ENCODE data around the gene STK32B.
"Not testable (repeated sequence)": the region's sequence is repeated elsewhere in the genome, so short reads cannot be mapped to it uniquely, and the experiment has no call there.

Gene STK32B

GRCh38 chr4:5443976-5444802 lies 392.9 kb downstream of the STK32B start:
- DNase-seq (ENCODE audit: low read depth in 2 of 2) = not testable (repeated sequence)

GRCh38 chr4:5444918-5445517 lies 393.7 kb downstream of the STK32B start:
- DNase-seq (ENCODE audit: low read depth in 2 of 2) = no peak

GRCh38 chr4:5446595-5447226 lies 395.4 kb downstream of the STK32B start:
- no peak for DNase-seq (ENCODE audit: low read depth in 2 of 2)

- no peak for DNase-seq (ENCODE audit: low read depth in 2 of 2)
Observed at GRCh38 chr4:5447755-5448154, 396.5 kb downstream of the STK32B start.

- no peak for DNase-seq (ENCODE audit: low read depth in 2 of 2)
Observed at GRCh38 chr4:5448221-5448620, 396.9 kb downstream of the STK32B start.

- no peak for DNase-seq (ENCODE audit: low read depth in 2 of 2)
Observed at GRCh38 chr4:5451243-5451642, 400.0 kb downstream of the STK32B start.

GRCh38 chr4:5452156-5452555 lies 400.9 kb downstream of the STK32B start:
- DNase-seq (ENCODE audit: low read depth in 2 of 2) = no peak

GRCh38 chr4:5455003-5455585 lies 403.8 kb downstream of the STK32B start:
- DNase-seq (ENCODE audit: low read depth in 2 of 2) = no peak

GRCh38 chr4:5456296-5456845 lies 405.1 kb downstream of the STK32B start:
- DNase-seq (ENCODE audit: low read depth in 2 of 2) = no peak

GRCh38 chr4:5458676-5459075 lies 407.4 kb downstream of the STK32B start:
- DNase-seq (ENCODE audit: low read depth in 2 of 2) = no peak

GRCh38 chr4:5459236-5459635 lies 408.0 kb downstream of the STK32B start:
- DNase-seq (ENCODE audit: low read depth in 2 of 2) = no peak

GRCh38 chr4:5460106-5460801 lies 409.0 kb downstream of the STK32B start:
- DNase-seq (ENCODE audit: low read depth in 2 of 2) = no peak

- no peak for DNase-seq (ENCODE audit: low read depth in 2 of 2)
Observed at GRCh38 chr4:5461477-5461876, 410.2 kb downstream of the STK32B start.

- no peak for DNase-seq (ENCODE audit: low read depth in 2 of 2)
Observed at GRCh38 chr4:5462254-5462835, 411.1 kb downstream of the STK32B start.

GRCh38 chr4:5462896-5463295 lies 411.6 kb downstream of the STK32B start:
- DNase-seq (ENCODE audit: low read depth in 2 of 2) = no peak

GRCh38 chr4:5463361-5463760 lies 412.1 kb downstream of the STK32B start:
- DNase-seq (ENCODE audit: low read depth in 2 of 2) = no peak

GRCh38 chr4:5463936-5464650 lies 412.8 kb downstream of the STK32B start:
- DNase-seq (ENCODE audit: low read depth in 2 of 2) = no peak

- no peak for DNase-seq (ENCODE audit: low read depth in 2 of 2)
Observed at GRCh38 chr4:5465529-5465928, 414.2 kb downstream of the STK32B start.

GRCh38 chr4:5465956-5466355 lies 414.7 kb downstream of the STK32B start:
- DNase-seq (ENCODE audit: low read depth in 2 of 2) = no peak

- no peak for DNase-seq (ENCODE audit: low read depth in 2 of 2)
Observed at GRCh38 chr4:5467111-5467510, 415.8 kb downstream of the STK32B start.
